Activated effector memory CD4-positive, alpha-beta T cell treated with anti-CD3 and anti-CD28 coated beads, Interleukin-2, amount 50 U/mL, for 16 hours (primary cell): ENCODE measurements around the gene COX7B2.

Experiments
- DNase-seq: peaks from one replicate; pipeline ENCODE4 v3.0.0-alpha.2; 2020

The COX7B2 gene

GRCh38 chr4:46886711-46887110 lies 22.3 kb downstream of the COX7B2 start:
- DNase-seq: no peak

- DNase-seq: no peak
Observed at GRCh38 chr4:46878641-46879040, 30.4 kb downstream of the COX7B2 start.

- DNase-seq: no peak
Observed at GRCh38 chr4:46874811-46875210, 34.2 kb downstream of the COX7B2 start.

- DNase-seq: no peak
Observed at GRCh38 chr4:46870411-46870810, 38.6 kb downstream of the COX7B2 start.

- DNase-seq: no peak
Observed at GRCh38 chr4:46856333-46856732, 52.7 kb downstream of the COX7B2 start.

GRCh38 chr4:46852800-46853199 lies 56.2 kb downstream of the COX7B2 start:
- no peak for DNase-seq

GRCh38 chr4:46850026-46850425 lies 59.0 kb downstream of the COX7B2 start:
- no peak for DNase-seq

- peak; percentile 62 for DNase-seq
Observed at GRCh38 chr4:46844325-46844917, 64.6 kb downstream of the COX7B2 start.

GRCh38 chr4:46839128-46839527 lies 69.9 kb downstream of the COX7B2 start:
- DNase-seq: no peak

GRCh38 chr4:46837639-46838038 lies 71.4 kb downstream of the COX7B2 start:
- no peak for DNase-seq

GRCh38 chr4:46836584-46836983 lies 72.5 kb downstream of the COX7B2 start:
- no peak for DNase-seq

- DNase-seq: no peak
Observed at GRCh38 chr4:46830971-46831454, 78.0 kb downstream of the COX7B2 start.

GRCh38 chr4:46820154-46820553 lies 88.9 kb downstream of the COX7B2 start:
- no peak for DNase-seq

GRCh38 chr4:46819095-46819494 lies 90.0 kb downstream of the COX7B2 start:
- DNase-seq: no peak

GRCh38 chr4:46818604-46819003 lies 90.4 kb downstream of the COX7B2 start:
- DNase-seq: no peak

- no peak for DNase-seq
Observed at GRCh38 chr4:46817806-46818205, 91.2 kb downstream of the COX7B2 start.

- DNase-seq: no peak
Observed at GRCh38 chr4:46804781-46805413, 104.1 kb downstream of the COX7B2 start.

GRCh38 chr4:46793036-46793435 lies 116.0 kb downstream of the COX7B2 start:
- no peak for DNase-seq

GRCh38 chr4:46781434-46782092 lies 127.5 kb downstream of the COX7B2 start:
- no peak for DNase-seq

GRCh38 chr4:46765465-46765864 lies 143.6 kb downstream of the COX7B2 start:
- DNase-seq: no peak

- no peak for DNase-seq
Observed at GRCh38 chr4:46730075-46730474, 179.0 kb downstream of the COX7B2 start.

- DNase-seq: no peak
Observed at GRCh38 chr4:46720055-46720454, 189.0 kb downstream of the COX7B2 start.

- DNase-seq: no peak
Observed at GRCh38 chr4:46717950-46718349, 191.1 kb downstream of the COX7B2 start.

GRCh38 chr4:46715468-46715867 lies 193.6 kb downstream of the COX7B2 start:
- DNase-seq: no peak
